Natural killer cell (primary cell): ENCODE measurements around the gene FNDC10. TPM values are rescaled to one million over a fixed set of nuclear protein-coding genes. Genes with fewer than 3 reads are reported as not detected.
"Not testable (repeated sequence)": the region's sequence is repeated elsewhere in the genome, so short reads cannot be mapped to it uniquely, and the experiment has no call there.

Source experiments
- ATAC-seq, 3 donors: fragments of 150-1000 bp in 2 of 3; fragments of 200-7000 bp in 1 of 3; cut with Tn5 transposase; 1 replicate in 1 of 3; 2 replicates in 2 of 3; pipeline ENCODE4 v1.10.0; 2021; ENCODE audit warnings: mild to moderate bottlenecking in 2 of 3, moderate library complexity in 2 of 3
- DNase-seq, 2 donors: peaks; one replicate each; pipeline versions ENCODE4 v3.0.0 to v3.0.0-alpha.2; 2013 to 2021; ENCODE audit warnings: mixed read lengths in 1 of 2
- H3K27ac ChIP-seq: one replicate; pipeline ENCODE4 v1.5.1; 2013; ENCODE audit warnings: mild to moderate bottlenecking, low read length
- H3K27me3 ChIP-seq: one replicate; pipeline ENCODE4 v1.6.1; 2013; ENCODE audit warnings: low read length; ENCODE audit not compliant: control insufficient read depth, insufficient read depth
- H3K36me3 ChIP-seq: one replicate; pipeline ENCODE4 v1.6.1; 2013; ENCODE audit warnings: low read length; ENCODE audit not compliant: control insufficient read depth, insufficient read depth
- H3K4me1 ChIP-seq: one replicate; pipeline ENCODE4 v1.6.1; 2013; ENCODE audit warnings: low read length; ENCODE audit not compliant: control insufficient read depth, insufficient read depth
- H3K4me3 ChIP-seq: one replicate; pipeline ENCODE4 v1.5.1; 2013; ENCODE audit warnings: low read length
- H3K9me3 ChIP-seq: one replicate; pipeline ENCODE4 v1.6.1; 2013; ENCODE audit warnings: low read length; ENCODE audit not compliant: control insufficient read depth, insufficient read depth
- H3K27ac Mint-ChIP-seq, 2 donors: one replicate each; pipeline ENCODE4 v1.8.0; 2022; ENCODE audit warnings: mild to moderate bottlenecking in 2 of 2, mixed read lengths in 2 of 2, moderate library complexity in 1 of 2
- H3K27me3 Mint-ChIP-seq, 2 donors: one replicate each; pipeline ENCODE4 v1.8.0; 2022; ENCODE audit warnings: low read depth in 2 of 2, mixed read lengths in 2 of 2
- H3K36me3 Mint-ChIP-seq: one replicate; pipeline ENCODE4 v1.8.0; 2022; ENCODE audit warnings: mixed read lengths
- H3K4me1 Mint-ChIP-seq, 2 donors: one replicate each; pipeline ENCODE4 v1.8.0; 2022; ENCODE audit warnings: mixed read lengths in 2 of 2
- H3K4me3 Mint-ChIP-seq: one replicate; pipeline ENCODE4 v1.8.0; 2022; ENCODE audit warnings: mild to moderate bottlenecking, moderate library complexity, mixed read lengths
- H3K9me3 Mint-ChIP-seq, 2 donors: one replicate each; pipeline ENCODE4 v1.8.0; 2022; ENCODE audit warnings: mixed read lengths in 2 of 2
- CTCF ChIP-seq: fragments of 200-600 bp; IDR thresholded peaks from one replicate; pipeline ENCODE4 v1.8.0; 2022; ENCODE audit warnings: antibody characterized with exemption
- WGBS: methylation state at CpG from one replicate; pipeline ENCODE4 v1.1.7; 2013; ENCODE audit warnings: missing lambda C conversion rate; ENCODE audit not compliant: insufficient coverage; 5-methylcytosine and 5-hydroxymethylcytosine counted together
- intact Hi-C: fragments of 100-400 bp; cut with micrococcal nuclease; formaldehyde crosslinking; loops from one replicate; pipeline ENCODE4 v1.14.2; 2022
- total RNA-seq, 4 donors: library from RNA; stranded (reverse); fragments of 120-200 nt in 1 of 4; gene quantifications; one replicate each; pipeline versions ENCODE4 v1.2.3 to v1.2.4, GENCODE V29; 2013 to 2022

Gene FNDC10
- total RNA-seq: 1 to 10 TPM; 2.8 to 3.2 (median 3.0) TPM
- 0.52 TPM for total RNA-seq (2013)

GRCh38 chr1:1599935-1600860 is at the start of gene FNDC10:
FNDC10 (minus strand) TSS chr1:1600135; CDS start chr1:1600015, 120 bp downstream.
- ATAC-seq (peak; percentile 1 to 63 (median 55)), DNase-seq (no peak)
- H3K27me3 Mint-ChIP-seq: peaks cover 0 to 6% of the 10 kb centered on the region in 2 donors
- peaks cover 2% of the 10 kb centered on the region for H3K27me3 ChIP-seq
- no peak within 1 kb of the TSS for H3K27ac ChIP-seq
- intact Hi-C loops: no loop called here
- no peaks in the 10 kb centered on the region for H3K9me3 Mint-ChIP-seq
- H3K36me3 Mint-ChIP-seq: no peaks in the 10 kb centered on the region
- no peak within 1 kb of the TSS for H3K27ac Mint-ChIP-seq
- 9% methylated on average over 108 of the region's 125 CpGs for WGBS
- no peak for TF ChIP-seq CTCF
- peaks cover 0 to 7% of the 10 kb centered on the region in 2 donors for H3K4me1 Mint-ChIP-seq
- H3K4me1 ChIP-seq: peaks cover 19% of the 10 kb centered on the region
- H3K4me3 Mint-ChIP-seq: peak within 1 kb of the TSS; percentile 84
- H3K36me3 ChIP-seq: no peaks in the 10 kb centered on the region
- no peaks in the 10 kb centered on the region for H3K9me3 ChIP-seq
- no peak within 1 kb of the TSS for H3K4me3 ChIP-seq

- not testable (repeated sequence) for H3K27me3 Mint-ChIP-seq, H3K4me3 ChIP-seq, H3K4me3 Mint-ChIP-seq, H3K9me3 Mint-ChIP-seq, DNase-seq, ATAC-seq, H3K27me3 ChIP-seq, H3K4me1 ChIP-seq, H3K9me3 ChIP-seq, H3K4me1 Mint-ChIP-seq, H3K27ac Mint-ChIP-seq, H3K27ac ChIP-seq
- H3K36me3 Mint-ChIP-seq: peaks cover 32% of the 10 kb centered on the region
- intact Hi-C loops: loop anchor here (5.0 kb wide), 1 partner anchor 69 kb away; no protein-coding TSS in a partner anchor
- 97% methylated on average over 11 of the region's 11 CpGs for WGBS
- peaks cover 35% of the 10 kb centered on the region for H3K36me3 ChIP-seq
These were observed 48.3 kb upstream of the FNDC10 start for GRCh38 chr1:1648265-1648664.

- not testable (repeated sequence) for H3K4me1 Mint-ChIP-seq, H3K9me3 Mint-ChIP-seq, H3K27ac ChIP-seq, H3K4me3 ChIP-seq, H3K4me1 ChIP-seq, H3K27me3 ChIP-seq, H3K9me3 ChIP-seq, H3K4me3 Mint-ChIP-seq, ATAC-seq, DNase-seq, H3K27me3 Mint-ChIP-seq
- whole genome bisulfite sequencing: 96% methylated on average over 16 of the region's 17 CpGs
- Mint-ChIP-seq H3K27ac (peak overlapping the region in 1 of 2 donors; percentile 50), H3K36me3 (peaks cover 32% of the 10 kb centered on the region)
- intact Hi-C loops: loop anchor here (5.0 kb wide), 1 partner anchor 70 kb away; no protein-coding TSS in a partner anchor
- peaks cover 35% of the 10 kb centered on the region for H3K36me3 ChIP-seq
These were observed 47.8 kb upstream of the FNDC10 start for GRCh38 chr1:1647567-1648241.

DNA sequence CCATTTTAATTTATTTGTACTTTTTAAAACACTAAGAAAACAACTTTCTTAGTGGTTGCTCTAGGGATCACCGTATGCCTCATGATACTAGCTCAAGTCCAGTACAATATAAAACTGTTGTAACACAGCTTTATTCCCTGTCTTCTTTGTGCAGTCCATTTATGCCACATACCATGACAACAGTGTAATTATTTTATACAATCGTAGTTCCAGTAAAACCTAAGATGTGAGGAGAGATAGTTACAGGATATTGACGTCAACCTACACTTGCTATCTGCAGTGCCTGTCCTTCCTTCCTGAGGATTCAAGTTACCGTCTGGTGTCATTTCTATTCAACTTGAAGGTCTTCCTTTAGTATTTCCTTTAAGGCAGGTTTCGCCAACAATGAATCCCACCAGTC is 46.4 kb upstream of the FNDC10 start:
- not testable (repeated sequence) for H3K27me3 ChIP-seq, ATAC-seq, DNase-seq, H3K4me3 Mint-ChIP-seq, H3K4me1 Mint-ChIP-seq, H3K27me3 Mint-ChIP-seq, H3K9me3 Mint-ChIP-seq, H3K4me1 ChIP-seq, H3K27ac ChIP-seq, H3K9me3 ChIP-seq, H3K4me3 ChIP-seq
- Mint-ChIP-seq H3K27ac (peak overlapping the region in 1 of 2 donors; percentile 43), H3K36me3 (peaks cover 23% of the 10 kb centered on the region)
- intact Hi-C loops: loop anchor here (5.0 kb wide), 1 partner anchor 71 kb away; no protein-coding TSS in a partner anchor
- peaks cover 23% of the 10 kb centered on the region for H3K36me3 ChIP-seq
- WGBS: 33% methylated on average over 1 of the region's 5 CpGs

DNA sequence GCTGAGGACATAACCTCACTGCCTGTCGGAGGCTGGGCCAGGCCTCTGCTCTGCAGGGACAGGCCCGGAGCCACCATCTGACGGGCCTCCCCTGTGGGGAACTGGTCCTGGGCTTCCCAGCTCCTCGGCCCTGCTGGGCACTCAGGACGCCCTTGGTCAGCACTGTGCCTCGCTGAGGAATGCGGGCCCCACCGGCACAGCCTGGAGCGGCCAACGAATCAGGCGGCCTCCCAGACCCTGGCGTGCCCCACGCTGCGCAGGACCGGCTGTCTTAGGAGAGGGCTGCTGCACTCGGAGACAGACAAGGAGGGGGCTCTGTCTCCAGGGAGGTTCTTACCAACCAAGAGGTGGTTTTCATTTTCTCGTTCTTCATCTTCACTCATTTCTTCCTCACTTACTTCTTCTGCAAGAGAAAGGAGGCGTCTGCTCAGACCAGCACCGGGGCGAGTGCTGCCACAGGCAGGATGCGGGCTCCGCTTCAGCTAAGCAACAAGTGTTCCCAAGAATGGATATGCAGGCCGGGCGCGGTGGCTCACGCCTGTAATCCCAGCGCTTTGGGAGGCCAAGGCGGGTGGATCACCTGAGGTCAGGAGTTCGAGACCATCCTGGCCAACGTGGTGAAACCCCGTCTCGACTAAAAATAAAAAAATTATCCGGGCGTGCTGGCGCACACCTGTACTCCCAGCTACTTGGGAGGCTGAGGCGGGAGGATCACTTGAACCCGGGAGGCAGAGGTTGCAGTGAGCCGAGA is 41.0 kb upstream of the FNDC10 start:
- H3K9me3 Mint-ChIP-seq, H3K9me3 ChIP-seq, DNase-seq, H3K36me3 Mint-ChIP-seq, H3K27me3 ChIP-seq, H3K4me1 ChIP-seq, H3K27ac Mint-ChIP-seq, H3K4me3 ChIP-seq, H3K27me3 Mint-ChIP-seq, ATAC-seq, H3K4me1 Mint-ChIP-seq, H3K27ac ChIP-seq, intact Hi-C loops, H3K4me3 Mint-ChIP-seq: not testable (repeated sequence)
- WGBS: 98% methylated on average over 20 of the region's 38 CpGs
- H3K36me3 ChIP-seq: peaks cover 17% of the 10 kb centered on the region

DNA sequence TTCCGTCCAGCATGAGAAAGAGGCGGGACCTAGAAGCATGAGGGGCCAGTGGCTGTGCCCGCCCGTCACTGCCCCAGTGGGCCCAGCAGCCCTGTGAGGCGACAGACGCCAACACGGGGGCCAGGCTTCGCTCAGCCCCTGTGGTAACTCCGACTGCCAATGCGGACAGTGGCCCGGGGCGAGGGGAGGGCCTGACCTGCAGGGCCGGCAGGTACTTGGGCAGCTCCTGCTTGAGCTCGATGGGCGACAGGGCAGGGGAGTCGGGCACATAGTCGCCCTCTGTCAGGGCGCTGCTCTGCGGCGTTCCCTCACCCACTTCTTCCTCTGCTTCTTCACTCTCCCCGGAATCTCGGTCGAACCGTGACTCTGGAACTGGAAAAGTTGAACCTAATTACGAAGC is 40.1 kb upstream of the FNDC10 start:
- H3K27me3 Mint-ChIP-seq, DNase-seq, intact Hi-C loops: not testable (repeated sequence)

More for the DNA sequence above, 40.1 kb upstream of the FNDC10 start:
- no CpG with 5 or more reads among the region's 25 CpGs for WGBS
- not testable (repeated sequence) for H3K27ac Mint-ChIP-seq, H3K4me1 Mint-ChIP-seq, H3K9me3 Mint-ChIP-seq, H3K27me3 ChIP-seq, ATAC-seq, H3K4me3 Mint-ChIP-seq, H3K27ac ChIP-seq, H3K9me3 ChIP-seq, H3K4me3 ChIP-seq, H3K36me3 Mint-ChIP-seq, H3K4me1 ChIP-seq
- peaks cover 15% of the 10 kb centered on the region for H3K36me3 ChIP-seq
